ENCODE data around the gene VEGFC.

GRCh38 chr4:176735300-176735699, 57.4 kb downstream of the VEGFC start:
- TF ChIP-seq CTCF (IDR thresholded peaks at IDR 0.05; ENCODE audit: insufficient read depth, low read length) (no peak), GABPA (IDR thresholded peaks at IDR 0.05; ENCODE audit: low read depth) (no peak), POLR2AphosphoS5 (IDR thresholded peaks at IDR 0.05; ENCODE audit: low read depth) (no peak), SPI1 (IDR thresholded peaks at IDR 0.05; ENCODE audit: borderline replicate concordance, low read depth) (no peak)
- TF ChIP-seq, protein P1, sequence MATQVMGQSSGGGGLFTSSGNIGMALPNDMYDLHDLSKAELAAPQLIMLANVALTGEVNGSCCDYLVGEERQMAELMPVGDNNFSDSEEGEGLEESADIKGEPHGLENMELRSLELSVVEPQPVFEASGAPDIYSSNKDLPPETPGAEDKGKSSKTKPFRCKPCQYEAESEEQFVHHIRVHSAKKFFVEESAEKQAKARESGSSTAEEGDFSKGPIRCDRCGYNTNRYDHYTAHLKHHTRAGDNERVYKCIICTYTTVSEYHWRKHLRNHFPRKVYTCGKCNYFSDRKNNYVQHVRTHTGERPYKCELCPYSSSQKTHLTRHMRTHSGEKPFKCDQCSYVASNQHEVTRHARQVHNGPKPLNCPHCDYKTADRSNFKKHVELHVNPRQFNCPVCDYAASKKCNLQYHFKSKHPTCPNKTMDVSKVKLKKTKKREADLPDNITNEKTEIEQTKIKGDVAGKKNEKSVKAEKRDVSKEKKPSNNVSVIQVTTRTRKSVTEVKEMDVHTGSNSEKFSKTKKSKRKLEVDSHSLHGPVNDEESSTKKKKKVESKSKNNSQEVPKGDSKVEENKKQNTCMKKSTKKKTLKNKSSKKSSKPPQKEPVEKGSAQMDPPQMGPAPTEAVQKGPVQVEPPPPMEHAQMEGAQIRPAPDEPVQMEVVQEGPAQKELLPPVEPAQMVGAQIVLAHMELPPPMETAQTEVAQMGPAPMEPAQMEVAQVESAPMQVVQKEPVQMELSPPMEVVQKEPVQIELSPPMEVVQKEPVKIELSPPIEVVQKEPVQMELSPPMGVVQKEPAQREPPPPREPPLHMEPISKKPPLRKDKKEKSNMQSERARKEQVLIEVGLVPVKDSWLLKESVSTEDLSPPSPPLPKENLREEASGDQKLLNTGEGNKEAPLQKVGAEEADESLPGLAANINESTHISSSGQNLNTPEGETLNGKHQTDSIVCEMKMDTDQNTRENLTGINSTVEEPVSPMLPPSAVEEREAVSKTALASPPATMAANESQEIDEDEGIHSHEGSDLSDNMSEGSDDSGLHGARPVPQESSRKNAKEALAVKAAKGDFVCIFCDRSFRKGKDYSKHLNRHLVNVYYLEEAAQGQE (IDR thresholded peaks at IDR 0.05; ENCODE audit: insufficient replicate concordance, low read depth), result peak; percentile 81
